Neural cell (in vitro differentiated cells): Measurements from ENCODE around the gene RNPEP.
A peak's percentile ranks its signal among the peaks of the same experiment; 100 is the strongest.

Source experiments
- CTCF ChIP-seq: fragments of 450-650 bp; IDR thresholded peaks from 2 replicates; pipeline ENCODE4 v1.5.1; 2014; ENCODE audit warnings: antibody characterized with exemption, mild to moderate bottlenecking, moderate library complexity; ENCODE audit not compliant: poor library complexity, severe bottlenecking
- EZH2 ChIP-seq: fragments of 200-600, 300-800 bp; shearing (Covaris generic), sonication (generic); IDR thresholded peaks from 2 replicates; pipeline ENCODE4 v1.6.1; 2014; ENCODE audit warnings: antibody characterized with exemption, low read length, borderline replicate concordance, mild to moderate bottlenecking; ENCODE audit not compliant: insufficient read depth, poor library complexity, severe bottlenecking
- POLR2AphosphoS5 ChIP-seq: IDR thresholded peaks from 2 replicates; pipeline ENCODE4 v1.6.1; 2012
- SMC3 ChIP-seq: fragments of 450-650 bp; conservative IDR thresholded peaks from 2 replicates; pipeline ENCODE4 v1.6.1; 2014; ENCODE audit warnings: antibody characterized with exemption, mild to moderate bottlenecking, moderate library complexity; ENCODE audit not compliant: poor library complexity
- TAF1 ChIP-seq: IDR thresholded peaks from 2 replicates; pipeline ENCODE4 v1.6.1; 2012; ENCODE audit warnings: low read depth

DNA sequence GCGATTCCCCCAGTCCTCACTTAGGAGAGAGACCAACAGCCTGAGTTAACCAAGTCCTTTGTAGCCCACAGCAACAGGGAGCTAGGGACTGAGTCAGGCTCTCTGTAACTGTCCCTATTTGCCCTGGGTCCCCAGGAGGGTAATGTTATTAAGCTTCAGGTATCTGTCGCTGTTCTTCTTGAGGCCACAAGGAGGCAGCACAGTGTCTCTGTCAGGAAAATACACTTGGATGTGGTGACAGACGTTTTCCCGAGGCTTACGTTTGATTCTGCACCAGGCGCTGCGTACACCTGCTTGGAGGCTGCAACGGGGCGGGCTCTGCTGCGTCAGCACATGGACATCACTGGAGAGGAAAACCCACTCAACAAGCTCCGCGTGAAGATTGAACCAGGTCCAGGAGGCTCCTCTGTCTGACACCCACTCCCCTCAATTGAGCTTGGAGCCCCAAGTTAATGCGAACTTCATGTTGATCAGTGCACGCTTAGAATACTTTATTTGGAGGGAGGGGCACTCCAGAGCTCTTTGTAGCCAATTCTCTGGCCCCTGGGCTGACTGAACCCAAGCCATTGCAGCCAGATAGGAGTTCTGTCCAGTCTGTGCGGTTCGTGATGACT is 17.3 kb downstream of the RNPEP start:
- peak; percentile 76 for TF ChIP-seq CTCF
- peak; percentile 72 for TF ChIP-seq SMC3
- TF ChIP-seq EZH2: no peak
- no peak for TF ChIP-seq TAF1
- no peak for TF ChIP-seq POLR2AphosphoS5
